T1000 (cell line): ENCODE data around the gene SMIM9.

Experiments
- DNase-seq: peaks from one replicate; lab custom pipeline; 2025; ENCODE audit warnings: mixed read lengths; lab: John Stamatoyannopoulos, UW

SMIM9 gene

DNA sequence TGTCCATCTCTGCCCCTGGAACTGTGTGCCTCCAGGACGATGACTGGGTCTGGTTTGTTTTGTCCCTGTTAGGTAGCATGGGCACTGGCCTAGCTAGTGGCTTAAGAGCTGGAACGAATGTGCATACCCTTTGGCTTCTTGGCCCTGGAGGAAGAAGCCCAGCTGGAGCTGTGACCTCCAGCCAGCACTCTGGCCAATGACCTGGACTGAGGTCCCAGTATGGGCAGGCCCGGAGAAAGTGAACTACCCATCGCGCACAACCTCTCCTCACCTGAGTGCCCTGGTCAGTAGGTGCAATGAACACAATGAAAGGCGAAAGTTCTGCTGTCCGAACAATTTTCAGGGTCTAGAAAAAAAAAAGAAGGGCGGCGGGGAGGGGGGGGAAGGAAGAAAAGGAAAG lies 53.5 kb downstream of the SMIM9 start:
- DNase-seq = no peak

DNA sequence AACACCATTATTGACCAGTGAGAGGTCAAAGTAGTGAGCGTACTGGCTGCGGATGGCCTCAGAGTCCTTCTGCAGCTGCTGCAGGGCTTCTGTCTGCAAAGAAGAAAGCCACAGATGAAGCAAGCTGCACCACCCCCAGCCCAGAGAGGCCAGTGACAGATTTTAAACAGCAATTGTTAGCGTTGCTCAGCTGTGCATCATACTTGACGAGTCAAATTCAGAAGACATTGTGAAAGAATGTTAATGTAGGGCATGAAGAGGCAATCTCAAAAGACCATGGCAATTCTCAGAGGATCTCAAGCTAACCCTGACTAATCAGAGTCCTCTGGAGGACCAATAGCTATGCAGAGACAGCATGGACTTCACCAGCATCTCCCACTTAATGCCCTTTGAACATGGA lies 55.2 kb downstream of the SMIM9 start:
- no peak for DNase-seq

DNA sequence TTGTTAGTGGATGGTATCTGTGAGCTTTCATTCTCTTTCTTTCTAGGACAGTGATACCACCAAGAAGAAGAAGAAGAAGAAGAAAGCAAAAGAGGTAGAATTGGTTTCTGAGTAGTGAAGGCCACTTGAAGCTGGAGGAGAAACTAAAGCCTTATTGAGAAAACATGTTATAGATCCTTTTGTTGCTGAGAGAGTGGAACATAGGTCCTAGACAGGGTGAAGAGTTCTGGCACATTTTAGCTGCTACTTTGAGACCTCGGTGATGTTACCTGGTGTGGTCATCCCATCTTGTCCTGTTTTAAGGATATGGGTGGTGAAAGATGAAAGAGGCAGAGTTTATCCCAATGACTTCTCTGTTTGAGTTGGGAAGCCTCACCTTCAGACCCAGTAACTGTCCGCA lies 57.7 kb downstream of the SMIM9 start:
- no peak for DNase-seq

DNA sequence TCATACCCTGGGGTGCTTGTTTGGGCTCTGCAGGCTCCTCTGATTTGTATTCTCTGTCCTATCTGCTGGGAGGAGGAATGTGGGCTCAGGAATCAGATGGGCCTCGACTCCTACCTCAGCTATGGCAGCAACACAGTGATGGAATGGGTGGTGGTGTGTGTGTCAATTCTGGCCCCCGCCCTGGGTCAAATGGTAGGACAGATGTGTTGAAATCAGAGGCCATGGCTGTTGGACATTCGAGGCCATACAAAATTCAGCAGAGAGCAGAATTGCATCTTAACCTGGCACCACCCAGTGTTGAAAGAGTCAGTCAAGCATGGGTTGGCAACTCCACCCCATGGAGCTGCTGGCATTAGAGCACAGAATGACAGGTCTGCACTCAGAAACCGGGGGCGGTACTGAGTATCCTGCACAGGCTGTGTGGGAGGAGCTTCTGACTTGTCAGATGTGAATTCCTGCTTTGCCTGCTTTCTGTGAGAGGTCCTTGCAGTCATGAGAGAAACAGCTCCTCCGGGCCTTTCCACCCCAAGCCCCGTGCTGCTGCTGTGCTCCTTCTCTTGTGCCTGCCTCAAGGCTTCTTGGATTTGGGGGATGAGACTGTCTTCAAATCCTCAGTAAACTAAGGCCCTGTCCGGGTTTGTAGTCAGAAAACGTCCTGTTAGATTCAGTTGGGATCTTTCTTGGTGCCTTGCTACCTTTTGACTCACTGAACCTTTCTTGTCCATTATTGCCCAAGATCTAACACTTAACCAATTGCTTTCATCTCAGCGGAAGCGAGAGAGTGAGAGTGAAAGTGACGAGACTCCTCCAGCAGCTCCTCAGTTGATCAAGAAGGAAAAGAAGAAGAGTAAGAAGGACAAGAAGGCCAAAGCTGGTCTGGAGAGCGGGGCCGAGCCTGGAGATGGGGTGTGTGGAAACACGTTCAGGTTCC lies 58.8 kb downstream of the SMIM9 start:
- no peak for DNase-seq

DNA sequence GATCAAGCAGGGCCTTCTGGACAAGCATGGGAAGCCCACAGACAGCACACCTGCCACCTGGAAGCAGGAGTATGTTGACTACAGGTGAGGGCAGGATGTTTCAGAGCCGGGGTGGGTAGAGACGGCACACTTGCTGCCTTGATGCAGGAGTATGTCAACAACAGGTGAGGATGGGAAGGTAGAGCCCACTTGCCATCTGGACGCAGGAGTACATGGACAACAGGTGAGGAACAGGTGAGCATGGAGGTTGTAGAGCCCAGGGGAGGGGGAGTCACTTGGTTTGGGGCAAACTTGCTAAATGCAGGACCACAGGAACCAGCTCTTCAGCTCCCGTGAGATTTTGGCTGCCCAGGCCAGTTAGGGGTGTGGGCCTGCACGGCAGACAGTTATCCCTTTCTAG lies 59.8 kb downstream of the SMIM9 start:
- DNase-seq = no peak
